Raji (cell line): Measurements from ENCODE around the gene DRAXIN.

Experiments
- POLR2A ChIP-seq: IDR thresholded peaks from 2 replicates; pipeline ENCODE4 v1.6.1; 2011; ENCODE audit warnings: low read depth, low read length, control low read depth; ENCODE audit not compliant: insufficient read depth

DRAXIN gene

DNA sequence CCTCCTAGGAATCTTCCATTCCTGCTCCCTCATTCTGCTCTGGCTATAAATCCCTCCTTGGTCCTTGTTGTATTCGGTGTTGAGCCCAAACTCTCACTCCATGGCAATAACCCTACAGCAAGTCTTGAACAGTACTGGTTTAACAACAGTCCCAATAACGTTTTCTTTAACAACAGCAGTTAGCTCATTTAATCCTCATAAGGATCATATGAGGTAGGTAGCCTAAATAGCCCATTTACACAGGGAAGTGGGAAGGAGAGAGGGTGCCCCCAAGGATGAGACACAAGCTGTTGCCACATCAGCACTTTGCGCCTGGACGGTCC lies 44.0 kb downstream of the DRAXIN start:
- TF ChIP-seq POLR2A: no peak

DNA sequence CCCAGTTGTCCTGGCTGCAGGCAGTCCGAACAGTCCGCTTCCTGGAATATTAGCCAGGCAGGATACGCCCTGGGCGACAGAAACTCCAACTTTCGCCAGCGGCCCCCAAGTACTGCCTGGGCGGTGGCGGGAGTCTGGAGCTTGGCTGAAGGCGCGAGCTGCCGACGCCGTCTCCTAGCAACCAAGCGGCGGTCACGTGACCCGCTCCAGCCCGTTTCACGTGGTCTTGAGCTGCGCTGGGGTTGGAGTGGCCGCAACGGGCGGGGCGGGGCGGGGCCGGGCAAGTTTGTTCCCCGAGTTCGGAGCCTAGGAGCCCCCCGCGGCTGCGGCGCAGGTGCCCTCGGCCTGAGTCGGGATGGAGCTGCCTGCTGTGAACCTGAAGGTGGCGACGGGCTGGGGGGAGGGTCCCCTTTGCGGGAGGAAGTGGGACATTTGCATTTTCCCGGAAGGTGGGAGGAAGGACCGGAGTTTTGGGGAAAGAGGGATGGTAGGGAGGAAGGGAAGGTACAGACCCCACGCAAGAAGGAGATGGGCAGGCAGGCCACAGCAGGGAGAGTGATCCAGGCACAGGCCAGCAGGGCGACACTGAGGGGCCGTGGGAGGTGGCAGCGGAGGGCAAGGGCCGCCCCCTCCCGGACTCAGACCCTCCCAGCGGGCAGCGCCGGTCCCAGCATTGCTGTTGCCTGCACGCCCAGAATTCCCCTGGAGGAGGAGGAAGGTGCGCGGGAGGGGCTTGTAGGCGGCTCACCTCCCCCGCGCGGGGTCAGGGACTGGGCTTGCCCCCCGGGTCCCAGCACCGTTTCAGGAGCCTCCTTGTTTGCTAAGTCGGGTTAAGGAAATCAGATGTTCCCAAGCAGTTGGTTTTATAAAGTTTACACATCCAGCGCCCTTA lies 44.6 kb downstream of the DRAXIN start, which contains the start of gene AGTRAP:
Gene AGTRAP, plus strand, starts transcription at position 283 of the 892 bp plus-strand sequence. Its CDS starts 73 bp downstream, at position 356.
- TF ChIP-seq POLR2A: peak; percentile 74

- peak; percentile 31; the same call in 1 of the 2 replicates for TF ChIP-seq POLR2A
Measured at GRCh38 chr1:11736746-11737639, 45.5 kb downstream of the DRAXIN start.

DNA sequence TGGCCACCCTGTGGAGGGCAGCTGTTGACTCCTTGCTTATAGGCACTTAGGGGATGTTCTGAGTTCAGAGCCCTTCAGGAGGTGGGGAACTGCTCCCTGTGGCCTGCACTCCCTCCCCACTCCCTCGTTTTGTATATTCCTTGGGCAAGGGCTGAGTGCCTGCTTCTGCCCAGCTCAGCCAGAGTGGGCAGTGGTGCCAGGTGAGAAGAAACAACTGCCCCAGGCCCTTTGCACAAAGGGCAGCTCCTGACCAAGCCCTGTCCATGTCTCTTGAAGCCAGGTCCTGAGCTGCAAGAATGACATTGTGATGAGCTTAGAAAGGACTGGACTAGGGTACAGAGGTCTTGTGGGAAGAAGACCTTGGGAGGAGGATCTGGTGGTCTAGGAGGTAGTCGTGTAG lies 46.6 kb downstream of the DRAXIN start:
- no peak for TF ChIP-seq POLR2A

DNA sequence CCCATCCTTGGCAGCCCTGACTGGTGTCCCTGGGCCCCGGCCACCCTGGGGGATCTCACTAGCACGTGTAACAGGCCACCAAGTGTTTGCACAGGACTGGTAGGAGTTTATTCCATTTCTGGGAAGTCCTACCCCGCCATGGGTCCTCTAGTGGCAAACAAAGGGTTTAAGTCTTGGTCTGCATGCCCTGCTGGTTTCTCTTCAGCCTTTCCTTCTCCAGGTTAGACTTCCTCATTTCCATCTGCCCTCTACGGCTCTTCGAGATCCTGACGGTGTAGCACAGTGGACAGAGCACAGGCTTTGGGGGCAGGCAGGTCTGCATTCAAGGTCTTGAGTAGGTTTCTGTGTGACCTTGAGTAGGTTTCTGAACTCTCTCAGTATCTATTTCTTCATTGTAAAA lies 47.3 kb downstream of the DRAXIN start:
- no peak for TF ChIP-seq POLR2A

DNA sequence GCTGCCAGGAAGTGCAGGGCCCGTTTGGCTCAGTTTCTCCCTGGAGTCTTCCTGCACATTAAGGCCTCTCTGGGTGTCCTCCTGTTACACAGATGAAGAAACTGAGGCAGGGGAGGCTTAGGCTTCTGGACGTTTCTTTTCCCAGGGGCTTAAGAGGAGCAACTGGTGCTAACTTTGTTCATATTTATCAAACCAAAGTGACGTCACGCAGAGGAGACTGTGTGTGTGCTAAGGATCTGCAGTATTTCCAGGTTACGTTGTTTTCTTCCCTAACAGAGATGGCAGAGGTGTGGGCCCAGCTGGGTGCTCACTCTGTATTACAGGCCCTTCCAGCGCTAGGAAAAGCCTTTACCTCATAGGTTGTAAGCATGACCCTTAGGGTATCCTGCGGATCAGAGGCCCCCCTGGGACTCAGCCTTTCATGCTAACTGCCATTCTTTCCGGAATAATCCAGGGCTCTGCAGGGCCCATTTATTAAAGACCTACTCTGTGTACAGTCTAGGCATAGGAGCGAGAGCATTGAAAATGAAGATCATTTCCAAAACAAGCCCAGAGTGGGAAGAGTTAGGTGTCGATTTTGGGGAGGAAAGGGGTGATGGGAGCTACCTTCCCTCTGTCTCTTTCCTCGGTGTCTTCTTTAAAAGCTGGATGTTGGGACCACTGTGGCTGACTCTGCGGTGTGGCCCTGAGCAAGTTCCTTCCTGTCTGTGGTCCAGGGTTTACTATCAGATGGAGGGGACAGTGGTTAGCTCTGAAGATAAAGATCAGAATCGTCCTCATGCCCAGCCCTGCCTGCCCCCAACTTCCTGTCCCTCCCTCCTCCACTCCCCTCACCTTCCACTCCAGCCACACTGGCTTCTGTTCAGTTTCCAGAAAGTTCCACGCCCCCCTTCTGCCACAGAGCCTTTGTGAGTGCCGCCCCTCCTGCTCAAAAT lies 49.0 kb downstream of the DRAXIN start:
- no peak for TF ChIP-seq POLR2A

- no peak for TF ChIP-seq POLR2A
Measured at GRCh38 chr1:11741482-11741881, 50.0 kb downstream of the DRAXIN start.

DNA sequence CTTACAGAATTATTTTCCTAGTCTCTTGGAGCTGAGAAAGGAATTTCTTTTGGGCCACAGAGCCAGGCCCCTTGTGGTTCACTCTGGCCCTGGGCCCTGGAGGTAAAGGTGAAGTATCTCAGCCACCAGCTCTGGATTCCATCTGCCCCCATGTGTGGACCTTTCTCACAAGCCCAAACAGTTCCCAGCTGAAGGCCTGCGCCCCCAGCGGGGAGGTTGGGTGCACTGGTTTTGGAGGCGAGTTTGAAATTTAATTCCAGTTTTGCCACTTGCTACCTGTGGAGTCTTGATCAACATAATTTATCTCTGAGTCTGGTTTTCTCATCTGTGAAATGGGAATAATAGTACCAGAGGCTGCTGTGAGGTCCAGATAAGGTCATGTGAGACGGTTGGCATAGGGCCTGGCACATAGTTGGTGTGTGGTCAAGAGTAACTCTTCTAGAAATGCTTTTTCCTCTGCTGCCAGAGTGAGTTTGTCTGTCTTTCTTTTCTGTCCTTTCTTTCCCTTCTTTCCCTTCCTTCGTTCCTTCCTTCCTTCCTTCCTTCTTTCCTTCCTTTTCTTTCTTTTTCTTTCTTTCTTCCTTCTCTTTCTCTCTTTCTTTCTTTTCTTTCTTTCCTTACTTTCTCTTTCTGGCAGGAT lies 50.5 kb downstream of the DRAXIN start:
- TF ChIP-seq POLR2A: no peak

DNA sequence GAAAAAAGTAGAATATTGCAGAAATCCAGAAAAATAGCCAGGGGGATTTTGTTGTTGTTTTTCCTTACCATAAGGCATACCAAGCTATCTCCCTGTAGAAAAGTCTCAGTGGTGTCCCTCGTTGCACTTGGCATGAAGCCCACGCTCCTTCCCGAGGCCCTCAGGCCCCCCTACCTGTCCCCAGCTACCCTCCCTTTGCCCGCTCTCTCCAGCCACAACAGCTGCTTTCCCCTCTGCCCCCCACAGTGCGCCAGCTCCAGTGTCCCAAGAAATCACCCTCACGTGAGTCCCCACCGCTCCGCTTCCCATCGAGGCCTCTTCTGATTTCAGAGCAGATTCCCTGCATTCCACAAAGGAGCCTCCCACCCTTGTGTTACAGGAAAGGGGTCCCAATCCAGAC lies 52.8 kb downstream of the DRAXIN start:
- TF ChIP-seq POLR2A: no peak

DNA sequence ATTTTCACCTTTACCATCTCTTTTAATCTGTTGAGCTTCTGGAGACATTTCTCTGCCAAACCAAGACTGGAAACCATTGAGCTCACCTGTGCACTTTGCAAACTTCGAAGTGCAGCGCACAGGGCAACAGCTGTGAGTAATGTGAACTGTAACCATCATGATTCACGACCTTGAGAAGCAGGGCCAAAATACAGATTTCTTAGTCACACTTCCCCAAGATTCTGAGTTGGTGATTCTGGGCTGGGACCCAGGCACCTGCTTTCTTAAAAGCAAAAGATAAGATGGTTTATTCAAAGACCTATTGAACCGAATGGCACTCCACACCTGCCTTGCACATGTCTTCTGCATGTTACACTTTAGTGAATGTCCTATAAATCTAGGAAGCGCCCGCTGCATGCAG lies 54.6 kb downstream of the DRAXIN start:
- TF ChIP-seq POLR2A: no peak

GRCh38 chr1:11746795-11747487 lies 55.4 kb downstream of the DRAXIN start:
- no peak for TF ChIP-seq POLR2A

DNA sequence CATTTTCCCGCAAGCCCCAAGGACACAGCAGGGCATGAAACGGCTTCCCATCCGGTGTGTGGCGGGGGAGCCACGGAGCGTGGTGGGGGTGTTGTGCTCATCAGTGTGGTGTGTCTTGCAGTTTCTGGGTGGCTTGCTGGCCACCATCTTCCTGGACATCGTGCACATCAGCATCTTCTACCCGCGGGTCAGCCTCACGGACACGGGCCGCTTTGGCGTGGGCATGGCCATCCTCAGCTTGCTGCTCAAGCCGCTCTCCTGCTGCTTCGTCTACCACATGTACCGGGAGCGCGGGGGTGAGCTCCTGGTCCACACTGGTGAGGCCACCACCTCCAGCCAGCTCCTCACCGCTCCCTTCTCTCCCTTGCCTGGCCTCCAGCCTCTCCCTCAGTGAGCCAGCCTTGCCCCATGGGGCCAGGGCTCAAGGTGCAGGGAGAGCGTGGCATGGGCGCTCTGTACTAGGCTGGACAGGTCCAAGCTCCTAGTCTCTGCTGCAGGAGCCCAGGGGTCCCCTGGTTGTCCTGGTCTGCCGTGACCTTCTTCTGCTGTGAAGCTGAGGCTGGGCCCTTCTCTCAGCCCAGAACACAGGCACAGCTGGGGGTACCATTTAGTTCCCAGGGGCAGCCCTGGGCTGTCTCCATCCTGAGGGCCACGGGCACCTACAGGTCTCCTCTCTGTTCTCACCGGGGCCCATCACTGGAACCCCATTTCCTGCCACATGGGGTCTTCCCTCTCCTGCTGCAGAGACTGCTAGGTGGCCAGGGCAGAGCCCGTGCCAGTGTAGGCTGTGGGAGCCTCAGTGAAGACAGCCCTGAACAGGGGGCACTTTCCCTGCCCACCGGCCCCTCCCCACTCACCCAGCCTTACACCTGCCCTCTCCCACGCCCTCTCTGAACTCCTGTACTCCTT lies 57.0 kb downstream of the DRAXIN start:
- TF ChIP-seq POLR2A: no peak

DNA sequence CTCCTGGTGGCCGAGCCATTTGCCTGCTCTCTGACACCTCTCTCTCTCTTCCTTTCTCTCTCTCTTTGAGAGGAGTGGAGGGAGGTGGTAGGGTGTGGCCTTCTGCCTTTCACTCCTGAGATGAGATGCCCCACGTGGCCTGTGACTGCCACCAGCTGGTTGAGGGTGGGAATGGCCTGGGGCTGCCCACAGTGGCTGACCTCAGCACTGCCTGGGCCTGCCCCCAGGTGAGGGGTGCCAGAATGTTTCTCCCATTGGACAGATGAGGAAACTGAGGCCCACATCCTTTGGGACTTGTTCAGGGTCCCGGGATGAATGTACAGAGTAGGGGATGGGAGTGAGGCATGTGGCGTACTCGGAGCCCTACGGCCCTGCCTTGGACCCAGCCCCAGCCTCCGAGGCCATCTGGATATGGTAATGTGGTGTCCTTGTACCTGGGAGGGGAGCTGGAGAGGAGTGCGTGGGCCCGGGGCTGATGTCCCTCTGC lies 57.7 kb downstream of the DRAXIN start:
- TF ChIP-seq POLR2A: no peak

DNA sequence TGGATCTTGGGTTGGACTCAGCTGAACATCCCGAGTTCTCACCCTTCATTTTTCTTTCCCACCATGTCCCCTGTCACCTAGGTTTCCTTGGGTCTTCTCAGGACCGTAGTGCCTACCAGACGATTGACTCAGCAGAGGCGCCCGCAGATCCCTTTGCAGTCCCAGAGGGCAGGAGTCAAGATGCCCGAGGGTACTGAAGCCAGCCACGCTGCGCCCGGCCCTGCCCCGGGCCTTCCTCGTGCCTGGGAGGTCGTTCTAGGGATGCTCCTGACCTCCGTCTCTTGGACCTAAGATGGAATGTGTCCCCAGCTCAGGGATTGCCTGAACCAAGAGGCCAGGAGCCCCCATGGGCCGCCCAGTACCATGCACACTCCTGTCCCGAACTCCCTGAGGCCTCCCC lies 58.5 kb downstream of the DRAXIN start:
- no peak for TF ChIP-seq POLR2A
